Chondrocyte (in vitro differentiated cells): Measurements from ENCODE around the gene ZFAND2A. TPM values are rescaled to one million over a fixed set of nuclear protein-coding genes. Genes with fewer than 3 reads are reported as not detected.
A peak's percentile ranks its signal among the peaks of the same experiment; 100 is the strongest.

Experiments
- DNase-seq: peaks from one replicate; pipeline ENCODE4 v3.0.0; 2021; ENCODE audit warnings: mixed read lengths, low spot score
- H3K27ac Mint-ChIP-seq: one replicate; pipeline ENCODE4 v1.8.0; 2021; ENCODE audit warnings: mild to moderate bottlenecking, moderate library complexity, mixed read lengths; ENCODE audit not compliant: unreplicated experiment
- H3K27me3 Mint-ChIP-seq: 2 replicates; pipeline ENCODE4 v1.8.0; 2021; ENCODE audit warnings: low read depth, mixed read lengths
- H3K36me3 Mint-ChIP-seq: 2 replicates; pipeline ENCODE4 v1.8.0; 2021; ENCODE audit warnings: low read depth, mixed read lengths
- H3K4me1 Mint-ChIP-seq: 2 replicates; pipeline ENCODE4 v1.8.0; 2021; ENCODE audit warnings: low read depth, mild to moderate bottlenecking, mixed read lengths
- H3K4me3 Mint-ChIP-seq: one replicate; pipeline ENCODE4 v1.8.0; 2021; ENCODE audit warnings: mild to moderate bottlenecking, moderate library complexity, mixed read lengths; ENCODE audit not compliant: unreplicated experiment
- H3K9me3 Mint-ChIP-seq: 2 replicates; pipeline ENCODE4 v1.8.0; 2021; ENCODE audit warnings: low read depth, mixed read lengths
- total RNA-seq: library from RNA; stranded (reverse); gene quantifications from 3 replicates; pipeline ENCODE4 v1.2.1, GENCODE V29; 2021
- TF ChIP-seq, protein P1 (sequence below): fragments of 200-600 bp; sonication (generic); IDR thresholded peaks from 2 replicates; pipeline ENCODE4 v1.5.0; 2021; ENCODE audit warnings: antibody characterized with exemption, mild to moderate bottlenecking, moderate library complexity

ZFAND2A gene
- total RNA-seq, 1 donor from 2014 or later = 16.2 TPM

DNA sequence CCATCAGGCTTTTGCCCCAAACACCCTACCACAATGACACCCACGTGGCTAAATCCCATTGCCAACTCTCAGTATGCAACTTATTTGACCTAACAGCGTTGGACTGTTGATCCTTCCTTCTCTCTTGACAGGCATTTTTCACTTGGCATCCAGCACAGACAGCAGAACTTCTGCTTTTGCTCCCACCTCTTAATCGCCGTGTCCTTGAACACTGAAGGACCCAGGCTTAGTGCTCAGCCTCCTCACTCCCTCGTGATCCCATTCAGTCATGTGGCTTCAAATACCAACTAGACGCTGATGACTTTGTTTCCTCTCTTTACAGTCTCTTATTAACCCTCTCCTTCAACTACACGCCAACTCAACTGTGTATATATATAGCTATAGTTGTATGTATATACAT lies 25.0 kb downstream of the ZFAND2A start:
- DNase-seq = no peak
- Mint-ChIP-seq H3K27me3 (no peaks in the 10 kb centered on the region), H3K4me3 (no peak overlapping the region), H3K9me3 (peaks cover 5% of the 10 kb centered on the region), H3K4me1 (peaks cover 17% of the 10 kb centered on the region), H3K36me3 (peaks cover 12% of the 10 kb centered on the region), H3K27ac (no peak overlapping the region)
- TF ChIP-seq, protein P1, sequence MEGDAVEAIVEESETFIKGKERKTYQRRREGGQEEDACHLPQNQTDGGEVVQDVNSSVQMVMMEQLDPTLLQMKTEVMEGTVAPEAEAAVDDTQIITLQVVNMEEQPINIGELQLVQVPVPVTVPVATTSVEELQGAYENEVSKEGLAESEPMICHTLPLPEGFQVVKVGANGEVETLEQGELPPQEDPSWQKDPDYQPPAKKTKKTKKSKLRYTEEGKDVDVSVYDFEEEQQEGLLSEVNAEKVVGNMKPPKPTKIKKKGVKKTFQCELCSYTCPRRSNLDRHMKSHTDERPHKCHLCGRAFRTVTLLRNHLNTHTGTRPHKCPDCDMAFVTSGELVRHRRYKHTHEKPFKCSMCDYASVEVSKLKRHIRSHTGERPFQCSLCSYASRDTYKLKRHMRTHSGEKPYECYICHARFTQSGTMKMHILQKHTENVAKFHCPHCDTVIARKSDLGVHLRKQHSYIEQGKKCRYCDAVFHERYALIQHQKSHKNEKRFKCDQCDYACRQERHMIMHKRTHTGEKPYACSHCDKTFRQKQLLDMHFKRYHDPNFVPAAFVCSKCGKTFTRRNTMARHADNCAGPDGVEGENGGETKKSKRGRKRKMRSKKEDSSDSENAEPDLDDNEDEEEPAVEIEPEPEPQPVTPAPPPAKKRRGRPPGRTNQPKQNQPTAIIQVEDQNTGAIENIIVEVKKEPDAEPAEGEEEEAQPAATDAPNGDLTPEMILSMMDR = no peak

DNA sequence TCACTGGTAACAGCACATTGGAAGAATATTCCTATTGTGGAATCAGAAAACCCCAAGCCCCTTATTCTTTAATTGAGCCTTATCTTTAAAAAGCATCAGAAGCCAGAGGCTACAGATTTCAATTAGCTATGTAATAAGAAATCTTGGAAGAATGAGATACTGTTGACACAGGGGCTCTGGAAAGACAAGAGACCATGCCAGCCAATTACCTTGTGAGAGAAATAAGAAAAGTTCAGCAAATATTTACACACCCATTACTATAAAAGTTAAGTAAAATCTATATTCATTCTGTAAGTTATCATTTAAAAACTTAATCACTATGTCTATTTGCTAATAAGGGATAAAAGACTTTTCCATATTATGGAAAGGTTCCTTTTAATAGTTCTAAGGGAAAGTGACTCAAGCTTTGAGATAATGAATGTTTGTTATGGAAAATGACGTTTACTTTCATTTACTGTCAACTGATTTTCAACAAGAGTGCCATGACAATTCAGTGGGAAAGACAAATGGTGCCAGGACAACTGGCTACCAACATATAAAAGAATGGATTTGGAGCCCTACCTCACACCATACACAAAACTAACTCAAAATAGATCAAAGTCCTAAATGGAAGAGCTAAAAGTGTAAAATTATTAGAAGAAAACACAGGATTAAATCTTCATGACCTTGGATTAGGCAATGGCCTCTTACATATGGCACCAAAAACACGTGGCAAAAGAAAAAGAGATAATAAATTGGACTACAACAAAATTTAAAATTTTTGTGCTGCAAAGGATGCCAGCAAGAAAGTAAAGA lies 28.3 kb downstream of the ZFAND2A start:
- TF ChIP-seq, protein P1 = no peak
- peaks cover 12% of the 10 kb centered on the region for H3K36me3 Mint-ChIP-seq
- H3K27ac Mint-ChIP-seq = no peak overlapping the region
- no peak overlapping the region for H3K4me3 Mint-ChIP-seq
- no peak for DNase-seq
- peaks cover 5% of the 10 kb centered on the region for H3K9me3 Mint-ChIP-seq
- H3K4me1 Mint-ChIP-seq = peaks cover 2% of the 10 kb centered on the region
- H3K27me3 Mint-ChIP-seq = no peaks in the 10 kb centered on the region

DNA sequence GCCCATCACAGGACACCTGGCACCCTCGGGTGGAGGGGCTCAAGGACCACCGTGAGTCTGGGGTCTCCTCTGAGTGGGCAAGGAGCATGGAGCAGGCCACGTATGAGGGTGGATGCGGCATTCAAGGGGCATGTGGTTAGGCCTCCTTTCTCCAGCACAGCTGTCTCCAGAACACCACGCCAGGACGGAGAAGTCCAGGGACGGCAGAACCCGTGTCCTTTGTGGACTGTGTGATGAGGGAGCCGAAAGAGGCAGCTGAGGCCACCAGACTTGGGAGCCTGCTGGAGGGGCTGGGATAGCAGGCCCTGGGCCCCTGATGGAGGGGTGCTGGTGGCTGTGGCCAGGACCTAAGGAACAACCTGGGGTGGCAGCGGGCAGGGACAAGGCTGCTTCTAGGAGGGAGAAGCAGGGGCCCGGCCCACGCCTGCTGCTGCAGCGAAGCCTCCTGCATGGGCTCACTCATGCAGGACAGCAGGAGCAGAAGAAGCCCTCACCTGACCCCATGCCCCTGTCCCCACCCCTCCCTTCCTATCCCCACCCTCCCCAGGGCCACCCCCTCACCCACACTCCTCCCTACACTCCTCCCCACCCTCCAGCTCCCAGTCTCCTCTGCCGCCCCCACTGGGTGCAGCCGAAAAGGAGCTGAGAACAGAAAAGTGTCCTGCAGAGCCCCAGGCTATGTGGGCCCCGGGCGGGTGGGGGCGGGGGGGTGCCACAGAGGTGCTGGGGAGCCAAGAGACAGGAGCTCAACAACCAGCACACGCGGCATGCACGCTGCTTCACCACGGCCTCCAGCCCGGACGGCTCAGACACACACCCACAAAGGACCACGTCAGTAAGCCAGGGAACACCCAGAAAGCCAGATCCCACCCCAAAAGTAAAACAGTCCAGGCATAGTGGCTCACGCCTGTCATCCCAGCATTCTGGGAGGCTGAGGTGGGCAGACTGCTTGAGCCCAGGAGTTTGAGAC lies 29.7 kb downstream of the ZFAND2A start:
- Mint-ChIP-seq H3K36me3 (peaks cover 15% of the 10 kb centered on the region), H3K27ac (no peak overlapping the region), H3K27me3 (no peaks in the 10 kb centered on the region), H3K9me3 (peaks cover 5% of the 10 kb centered on the region), H3K4me1 (peaks cover 1% of the 10 kb centered on the region), H3K4me3 (no peak overlapping the region)
- TF ChIP-seq, protein P1 = no peak
- DNase-seq = peak; percentile 86

- Mint-ChIP-seq H3K9me3 (peaks cover 5% of the 10 kb centered on the region), H3K4me1 (peaks cover 7% of the 10 kb centered on the region), H3K27me3 (no peaks in the 10 kb centered on the region), H3K36me3 (peaks cover 12% of the 10 kb centered on the region), H3K27ac (no peak overlapping the region), H3K4me3 (no peak overlapping the region)
- TF ChIP-seq, protein P1 = no peak
- DNase-seq = peak; percentile 52
Measured at GRCh38 chr7:1129431-1129830, 30.6 kb downstream of the ZFAND2A start.

DNA sequence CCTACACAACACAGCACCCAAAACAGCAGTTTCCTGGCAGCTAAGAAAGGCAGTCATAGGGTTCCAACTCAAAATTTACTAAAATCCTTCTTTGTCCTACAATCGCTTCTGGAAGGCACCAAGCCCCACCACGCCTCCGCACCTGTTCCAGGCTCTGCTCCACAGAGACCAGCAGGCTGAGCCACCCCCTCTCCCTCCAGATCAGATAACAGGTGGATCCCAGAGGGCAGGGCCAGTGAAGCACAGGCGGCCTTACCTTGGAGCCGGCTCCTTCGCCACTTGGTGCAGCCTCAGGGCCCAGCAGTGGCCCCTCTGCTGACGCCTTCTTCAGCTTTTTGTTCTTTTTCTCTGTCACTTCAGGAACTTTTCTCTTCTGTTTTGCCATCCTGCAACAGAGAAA lies 33.0 kb downstream of the ZFAND2A start:
- Mint-ChIP-seq H3K9me3 (peaks cover 4% of the 10 kb centered on the region), H3K36me3 (peaks cover 6% of the 10 kb centered on the region), H3K4me3 (no peak overlapping the region), H3K27ac (no peak overlapping the region), H3K27me3 (no peaks in the 10 kb centered on the region), H3K4me1 (peaks cover 31% of the 10 kb centered on the region)
- TF ChIP-seq, protein P1 = no peak
- DNase-seq = peak; percentile 59
